HG02840 (cell line): ENCODE results near the gene SEC16A.
"Not testable (repeated sequence)": the region's sequence is repeated elsewhere in the genome, so short reads cannot be mapped to it uniquely, and the experiment has no call there.

ENCODE experiments used
- ATAC-seq: cut with Tn5 transposase; IDR thresholded peaks from one replicate; pipeline ENCODE4 v1.9.1; 2021; ENCODE audit warnings: mild to moderate bottlenecking, moderate library complexity, moderate number of reproducible peaks; ENCODE audit not compliant: unreplicated experiment, low FRiP score

The SEC16A gene

GRCh38 chr9:136429683-136430491, 53.0 kb downstream of the SEC16A start:
- ATAC-seq: no peak

- no peak for ATAC-seq
These were observed 53.7 kb downstream of the SEC16A start for GRCh38 chr9:136429075-136429628.

- ATAC-seq: no peak
These were observed 56.1 kb downstream of the SEC16A start for GRCh38 chr9:136426787-136427186.

- ATAC-seq: not testable (repeated sequence)
These were observed 57.5 kb downstream of the SEC16A start for GRCh38 chr9:136425367-136425766.

GRCh38 chr9:136424750-136425362, 58.0 kb downstream of the SEC16A start:
- ATAC-seq: no peak

- no peak for ATAC-seq
These were observed 59.3 kb downstream of the SEC16A start for GRCh38 chr9:136423432-136424146.

GRCh38 chr9:136422876-136423275, 60.0 kb downstream of the SEC16A start:
- ATAC-seq: no peak

GRCh38 chr9:136421791-136422190, 61.0 kb downstream of the SEC16A start:
- no peak for ATAC-seq

GRCh38 chr9:136419092-136419420, 63.8 kb downstream of the SEC16A start:
- no peak for ATAC-seq

- no peak for ATAC-seq
These were observed 64.4 kb downstream of the SEC16A start for GRCh38 chr9:136418182-136419091.

- no peak for ATAC-seq
These were observed 65.9 kb downstream of the SEC16A start for GRCh38 chr9:136416914-136417313.

- ATAC-seq: no peak
These were observed 66.4 kb downstream of the SEC16A start for GRCh38 chr9:136416427-136416826.

- no peak for ATAC-seq
These were observed 69.9 kb downstream of the SEC16A start for GRCh38 chr9:136412962-136413361.

GRCh38 chr9:136411378-136411777, 71.5 kb downstream of the SEC16A start:
- ATAC-seq: no peak

- peak; percentile 89 for ATAC-seq
These were observed 72.1 kb downstream of the SEC16A start, which contains the start of the genes ENTR1 and PMPCA for GRCh38 chr9:136410500-136411287. Gene ENTR1 (minus strand): TSS chr9:136410614. CDS start chr9:136410397, 217 bp downstream. Gene PMPCA (plus strand): TSS chr9:136410658. CDS start chr9:136410669, 11 bp downstream.

- peak; percentile 13 for ATAC-seq
These were observed 73.0 kb downstream of the SEC16A start for GRCh38 chr9:136409557-136410455.

- no peak for ATAC-seq
These were observed 74.9 kb downstream of the SEC16A start for GRCh38 chr9:136407911-136408310.

GRCh38 chr9:136407061-136407460, 75.8 kb downstream of the SEC16A start:
- ATAC-seq: not testable (repeated sequence)
